ENCODE data around the gene ZNF678. TPM values are rescaled to one million over a fixed set of nuclear protein-coding genes. Genes with fewer than 3 reads are reported as not detected.
"Not testable (repeated sequence)": the region's sequence is repeated elsewhere in the genome, so short reads cannot be mapped to it uniquely, and the experiment has no call there.

The ZNF678 gene
- total RNA-seq, 2 experiments from 2014 or later, result 2.8 to 2.9 TPM

DNA sequence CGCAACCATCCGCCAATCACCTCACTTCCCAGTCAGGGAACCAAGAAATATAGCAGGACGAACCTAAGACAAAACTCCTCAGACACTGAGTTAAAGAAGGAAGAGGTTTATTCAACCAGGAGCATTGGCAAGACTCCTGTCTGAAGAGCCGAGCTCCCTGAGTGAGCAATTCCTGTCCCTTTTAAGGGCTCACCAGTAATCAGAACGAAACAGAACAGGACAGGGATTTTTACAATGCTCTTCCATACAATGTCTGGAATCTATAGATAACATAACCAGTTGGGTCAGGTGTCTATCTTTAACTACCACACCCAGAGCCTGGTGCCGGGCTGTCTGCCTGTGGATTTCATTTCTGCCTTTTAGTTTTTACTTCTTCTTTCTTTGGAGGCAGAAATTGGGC lies 32.9 kb downstream of the ZNF678 start:
- Mint-ChIP-seq H3K36me3 (ENCODE audit: low read depth) (peaks cover 89% of the 10 kb centered on the region), H3K9me3 (peaks cover 16% of the 10 kb centered on the region)
- ATAC-seq (ENCODE audit: poor library complexity); H3K36me3 ChIP-seq (ENCODE audit: insufficient read depth, low read length); POLR2A ChIA-PET; intact Hi-C loops (cut with DNase I, micrococcal nuclease); CTCF ChIA-PET; H3K27me3 ChIP-seq (ENCODE audit: control insufficient read depth in 1 of 2, insufficient read depth in 2 of 2, low read length in 2 of 2); H3K4me1 ChIP-seq (ENCODE audit: insufficient read depth, low read length); DNase-seq; H3K4me3 ChIP-seq (ENCODE audit: low read length); H3K4me3 Mint-ChIP-seq; H3K4me1 Mint-ChIP-seq (ENCODE audit: low read depth); H3K27ac ChIP-seq (ENCODE audit: low read depth in 1 of 2, low read length in 2 of 2); H3K27ac Mint-ChIP-seq; H3K27me3 Mint-ChIP-seq: not testable (repeated sequence)
- H3K9me3 ChIP-seq (ENCODE audit: control insufficient read depth in 1 of 2, insufficient read depth in 1 of 2, low read length in 2 of 2), result peaks cover 25 to 56% of the 10 kb centered on the region in 2 experiments

DNA sequence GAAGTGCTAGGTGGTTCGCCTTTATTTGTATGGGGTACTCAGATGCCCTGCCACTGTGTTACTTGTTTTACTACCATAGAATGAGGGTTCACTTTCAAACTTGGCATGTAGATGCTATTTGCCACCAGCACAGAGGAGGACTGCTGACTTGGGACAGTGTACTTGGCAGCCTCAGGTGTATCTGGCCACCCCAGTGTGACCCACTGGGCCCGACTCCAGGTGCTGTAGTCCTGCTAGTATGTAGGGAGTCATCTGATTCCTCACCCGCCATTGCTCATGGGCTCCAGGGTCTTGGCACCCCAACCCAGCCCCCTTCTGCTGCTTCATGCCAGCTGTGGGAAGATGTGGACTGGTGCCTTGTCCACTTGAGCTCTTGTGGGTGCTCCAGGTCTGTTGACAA lies 40.0 kb downstream of the ZNF678 start:
- CTCF ChIA-PET, result no interaction called here
- H3K4me1 Mint-ChIP-seq (ENCODE audit: low read depth), result no peaks in the 10 kb centered on the region

DNA sequence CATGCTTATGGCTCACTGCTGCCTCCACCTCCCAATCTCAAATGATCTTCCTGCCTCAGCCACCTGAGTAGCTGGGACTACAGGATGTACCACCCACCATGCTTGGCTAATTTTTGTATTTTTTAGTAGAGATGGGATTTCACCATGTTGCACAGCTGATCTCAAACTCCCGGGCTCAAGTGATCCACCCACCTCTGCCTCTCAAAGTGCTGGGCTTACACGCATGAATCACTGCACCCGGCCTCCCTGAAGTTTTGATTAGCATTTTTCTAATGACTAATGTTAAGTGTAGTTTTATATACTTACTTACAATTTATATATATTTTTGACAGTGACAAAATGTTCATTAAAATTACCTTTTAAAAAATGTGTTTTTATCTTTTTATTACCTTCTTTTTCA lies 41.1 kb downstream of the ZNF678 start:
- H3K27ac Mint-ChIP-seq, result no peak overlapping the region
- H3K4me1 Mint-ChIP-seq (ENCODE audit: low read depth), result no peaks in the 10 kb centered on the region
- Histone ChIP-seq H3K27ac (ENCODE audit: low read depth in 1 of 2, low read length in 2 of 2) (no peak overlapping the region), H3K27me3 (ENCODE audit: control insufficient read depth in 1 of 2, insufficient read depth in 2 of 2, low read length in 2 of 2) (no peaks in the 10 kb centered on the region), H3K36me3 (ENCODE audit: insufficient read depth, low read length) (peaks cover 5% of the 10 kb centered on the region), H3K4me3 (ENCODE audit: low read length) (no peak overlapping the region), H3K4me1 (ENCODE audit: insufficient read depth, low read length) (no peaks in the 10 kb centered on the region), H3K9me3 (ENCODE audit: control insufficient read depth in 1 of 2, insufficient read depth in 1 of 2, low read length in 2 of 2) (peaks cover 26 to 47% of the 10 kb centered on the region in 2 experiments)
- DNase-seq (no peak), ATAC-seq (ENCODE audit: poor library complexity) (no peak)
- peaks cover 15% of the 10 kb centered on the region for H3K9me3 Mint-ChIP-seq
- H3K4me3 Mint-ChIP-seq, result no peak overlapping the region
- no peaks in the 10 kb centered on the region for H3K27me3 Mint-ChIP-seq
- POLR2A ChIA-PET, result no interaction called here
- peaks cover 73% of the 10 kb centered on the region for H3K36me3 Mint-ChIP-seq (ENCODE audit: low read depth)
- CTCF ChIA-PET, result no interaction called here
- intact Hi-C loops (cut with DNase I, micrococcal nuclease), result no loop called here
- TF ChIP-seq, protein P1, sequence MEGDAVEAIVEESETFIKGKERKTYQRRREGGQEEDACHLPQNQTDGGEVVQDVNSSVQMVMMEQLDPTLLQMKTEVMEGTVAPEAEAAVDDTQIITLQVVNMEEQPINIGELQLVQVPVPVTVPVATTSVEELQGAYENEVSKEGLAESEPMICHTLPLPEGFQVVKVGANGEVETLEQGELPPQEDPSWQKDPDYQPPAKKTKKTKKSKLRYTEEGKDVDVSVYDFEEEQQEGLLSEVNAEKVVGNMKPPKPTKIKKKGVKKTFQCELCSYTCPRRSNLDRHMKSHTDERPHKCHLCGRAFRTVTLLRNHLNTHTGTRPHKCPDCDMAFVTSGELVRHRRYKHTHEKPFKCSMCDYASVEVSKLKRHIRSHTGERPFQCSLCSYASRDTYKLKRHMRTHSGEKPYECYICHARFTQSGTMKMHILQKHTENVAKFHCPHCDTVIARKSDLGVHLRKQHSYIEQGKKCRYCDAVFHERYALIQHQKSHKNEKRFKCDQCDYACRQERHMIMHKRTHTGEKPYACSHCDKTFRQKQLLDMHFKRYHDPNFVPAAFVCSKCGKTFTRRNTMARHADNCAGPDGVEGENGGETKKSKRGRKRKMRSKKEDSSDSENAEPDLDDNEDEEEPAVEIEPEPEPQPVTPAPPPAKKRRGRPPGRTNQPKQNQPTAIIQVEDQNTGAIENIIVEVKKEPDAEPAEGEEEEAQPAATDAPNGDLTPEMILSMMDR (IDR thresholded peaks at IDR 0.05), result no peak

More for the DNA sequence above, 40.0 kb downstream of the ZNF678 start:
- no peaks in the 10 kb centered on the region for H3K27me3 ChIP-seq (ENCODE audit: control insufficient read depth in 1 of 2, insufficient read depth in 2 of 2, low read length in 2 of 2)
- no peaks in the 10 kb centered on the region for H3K4me1 ChIP-seq (ENCODE audit: insufficient read depth, low read length)
- Mint-ChIP-seq H3K27me3 (no peaks in the 10 kb centered on the region), H3K36me3 (ENCODE audit: low read depth) (peaks cover 76% of the 10 kb centered on the region), H3K27ac (no peak overlapping the region), H3K4me3 (no peak overlapping the region), H3K9me3 (peaks cover 15% of the 10 kb centered on the region)
- TF ChIP-seq, protein P1 (IDR thresholded peaks at IDR 0.05), result no peak
- H3K36me3 ChIP-seq (ENCODE audit: insufficient read depth, low read length), result no peaks in the 10 kb centered on the region
- no peak overlapping the region for H3K4me3 ChIP-seq (ENCODE audit: low read length)
- H3K9me3 ChIP-seq (ENCODE audit: control insufficient read depth in 1 of 2, insufficient read depth in 1 of 2, low read length in 2 of 2), result peaks cover 30 to 57% of the 10 kb centered on the region in 2 experiments
- intact Hi-C loops (cut with DNase I, micrococcal nuclease), result no loop called here
- no peak overlapping the region for H3K27ac ChIP-seq (ENCODE audit: low read depth in 1 of 2, low read length in 2 of 2)
- POLR2A ChIA-PET, result no interaction called here
- no peak for ATAC-seq (ENCODE audit: poor library complexity)
- no peak for DNase-seq

DNA sequence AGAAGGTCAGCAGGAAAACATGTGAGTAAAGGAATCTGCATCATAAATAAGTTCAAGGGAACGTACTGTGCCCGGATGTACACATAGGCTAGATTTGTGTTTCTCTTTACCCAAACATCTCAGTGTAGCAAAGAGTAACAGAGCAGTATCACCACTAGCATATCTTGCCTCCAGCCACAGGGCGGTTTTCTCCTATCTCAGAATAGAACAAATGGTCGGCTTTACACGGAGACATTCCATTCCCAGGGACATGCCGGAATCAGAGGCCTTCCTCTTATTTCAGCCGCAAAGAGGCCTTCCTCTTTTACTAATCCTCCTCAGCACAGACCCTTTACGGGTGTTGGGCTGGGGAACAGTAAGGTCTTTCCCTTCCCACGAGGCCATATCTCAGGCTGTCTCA lies 42.9 kb downstream of the ZNF678 start:
- ATAC-seq (ENCODE audit: poor library complexity); H3K4me1 ChIP-seq (ENCODE audit: insufficient read depth, low read length); intact Hi-C loops (cut with DNase I, micrococcal nuclease); H3K36me3 ChIP-seq (ENCODE audit: insufficient read depth, low read length); H3K27me3 Mint-ChIP-seq; H3K27ac Mint-ChIP-seq; CTCF ChIA-PET; H3K27me3 ChIP-seq (ENCODE audit: control insufficient read depth in 1 of 2, insufficient read depth in 2 of 2, low read length in 2 of 2); POLR2A ChIA-PET; H3K4me1 Mint-ChIP-seq (ENCODE audit: low read depth); DNase-seq; H3K27ac ChIP-seq (ENCODE audit: low read depth in 1 of 2, low read length in 2 of 2); H3K4me3 Mint-ChIP-seq; H3K4me3 ChIP-seq (ENCODE audit: low read length): not testable (repeated sequence)
- peaks cover 75% of the 10 kb centered on the region for H3K36me3 Mint-ChIP-seq (ENCODE audit: low read depth)
- peaks cover 30 to 38% of the 10 kb centered on the region in 2 experiments for H3K9me3 ChIP-seq (ENCODE audit: control insufficient read depth in 1 of 2, insufficient read depth in 1 of 2, low read length in 2 of 2)
- peaks cover 12% of the 10 kb centered on the region for H3K9me3 Mint-ChIP-seq
